Vagina (tissue), 2 donors: ENCODE results near the gene MARCKS.

Source experiments
- POLR2AphosphoS5 ChIP-seq, 2 donors: sonication (generic); formaldehyde crosslinking; IDR thresholded peaks; one replicate each; pipeline ENCODE4 v1.9.0; 2017; ENCODE audit warnings: antibody characterized with exemption in 2 of 2, mild to moderate bottlenecking in 2 of 2, low read depth in 1 of 2; ENCODE audit not compliant: insufficient read depth in 1 of 2
- TF ChIP-seq, protein P1 (sequence below), 3 experiments: fragments of 450-650 bp in 2 of 3; fragments of 200-600 bp in 1 of 3; sonication (generic) in 1 of 3; IDR thresholded peaks; one replicate each; pipeline ENCODE4 v1.5.1; 2017 to 2019; ENCODE audit warnings: antibody characterized with exemption in 3 of 3, mild to moderate bottlenecking in 2 of 3, moderate library complexity in 2 of 3

DNA sequence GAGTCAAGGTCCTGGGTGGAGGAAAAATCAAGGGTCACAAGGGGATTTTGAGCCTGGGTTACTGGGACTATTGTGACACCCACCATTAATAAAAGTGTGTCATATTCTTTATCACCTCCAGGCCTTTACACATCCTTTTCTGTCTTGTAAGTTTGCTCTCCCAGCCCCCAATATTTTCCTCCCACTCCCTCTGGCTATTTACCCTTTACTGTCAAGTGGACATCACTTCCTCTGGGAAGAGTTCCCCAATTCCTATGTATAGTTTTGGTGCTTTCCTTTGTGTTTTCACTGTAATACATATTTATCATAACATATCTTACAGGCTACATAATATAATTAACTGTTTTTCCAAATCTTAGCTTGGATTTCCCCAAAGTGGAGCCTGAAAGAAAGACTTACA, 36.3 kb downstream of the MARCKS start:
- no peak for TF ChIP-seq POLR2AphosphoS5 (IDR thresholded peaks at IDR 0.05; ENCODE audit: insufficient read depth in 1 of 2, low read depth in 1 of 2)
- TF ChIP-seq, protein P1, sequence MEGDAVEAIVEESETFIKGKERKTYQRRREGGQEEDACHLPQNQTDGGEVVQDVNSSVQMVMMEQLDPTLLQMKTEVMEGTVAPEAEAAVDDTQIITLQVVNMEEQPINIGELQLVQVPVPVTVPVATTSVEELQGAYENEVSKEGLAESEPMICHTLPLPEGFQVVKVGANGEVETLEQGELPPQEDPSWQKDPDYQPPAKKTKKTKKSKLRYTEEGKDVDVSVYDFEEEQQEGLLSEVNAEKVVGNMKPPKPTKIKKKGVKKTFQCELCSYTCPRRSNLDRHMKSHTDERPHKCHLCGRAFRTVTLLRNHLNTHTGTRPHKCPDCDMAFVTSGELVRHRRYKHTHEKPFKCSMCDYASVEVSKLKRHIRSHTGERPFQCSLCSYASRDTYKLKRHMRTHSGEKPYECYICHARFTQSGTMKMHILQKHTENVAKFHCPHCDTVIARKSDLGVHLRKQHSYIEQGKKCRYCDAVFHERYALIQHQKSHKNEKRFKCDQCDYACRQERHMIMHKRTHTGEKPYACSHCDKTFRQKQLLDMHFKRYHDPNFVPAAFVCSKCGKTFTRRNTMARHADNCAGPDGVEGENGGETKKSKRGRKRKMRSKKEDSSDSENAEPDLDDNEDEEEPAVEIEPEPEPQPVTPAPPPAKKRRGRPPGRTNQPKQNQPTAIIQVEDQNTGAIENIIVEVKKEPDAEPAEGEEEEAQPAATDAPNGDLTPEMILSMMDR (IDR thresholded peaks at IDR 0.05), result no peak
